Measurements from ENCODE around the gene ACP2.

- TF ChIP-seq CTCF (IDR thresholded peaks at IDR 0.05) (no peak), POLR2A (IDR thresholded peaks at IDR 0.05) (no peak)
Observed at GRCh38 chr11:47274495-47275235, 26.1 kb upstream of the ACP2 start.

All from esophagus squamous epithelium (tissue), 4 donors.